ENCODE data around the gene TRIML1.

- TF ChIP-seq GATA3 (IDR thresholded peaks at IDR 0.05; ENCODE audit: low read depth, low read length): no peak
- TF ChIP-seq GATA2 (IDR thresholded peaks at IDR 0.05; ENCODE audit: low read depth, low read length): no peak
Observed at GRCh38 chr4:188171551-188171950, 32.3 kb downstream of the TRIML1 start.
